SK-N-MC (cell line): ENCODE data around the gene TCF7L1.

Source experiments
- EZH2 ChIP-seq: fragments of 200-600 bp; sonication (generic); IDR thresholded peaks from one replicate; pipeline ENCODE4 v1.6.1; 2017; ENCODE audit warnings: antibody characterized with exemption
- FOXP2 ChIP-seq: optimal IDR thresholded peaks from 2 replicates; pipeline ENCODE3; 2011; ENCODE audit warnings: mild to moderate bottlenecking, moderate library complexity; ENCODE audit not compliant: insufficient read depth; ENCODE audit errors: extremely low read length, control extremely low read depth
- POLR2AphosphoS5 ChIP-seq: IDR thresholded peaks from 2 replicates; pipeline ENCODE4 v1.6.1; 2012; ENCODE audit warnings: mild to moderate bottlenecking, low read depth, low read length, borderline replicate concordance

DNA sequence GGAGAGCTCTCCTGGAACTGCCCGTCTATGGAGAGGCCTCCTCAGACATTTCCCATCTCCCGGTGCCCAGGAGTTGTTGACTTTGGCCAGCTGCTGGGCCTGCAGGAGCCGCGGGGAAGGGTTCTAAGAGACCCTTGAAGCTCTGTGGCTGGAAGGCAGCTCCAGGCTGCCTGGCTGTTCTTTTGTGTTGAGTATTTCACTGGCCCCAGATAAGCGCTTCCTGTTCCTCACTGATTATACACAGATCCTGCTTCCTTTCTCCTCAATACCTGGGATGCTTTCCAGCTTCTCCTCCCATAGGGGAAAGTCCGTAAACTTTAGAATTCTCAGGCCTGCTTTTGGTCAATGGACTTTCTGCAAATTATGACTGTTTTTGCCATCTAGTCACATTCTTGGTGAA lies 136.8 kb downstream of the TCF7L1 start:
- TF ChIP-seq POLR2AphosphoS5 (no peak), EZH2 (no peak), FOXP2 (no peak)
